BLaER1 (cell line): ENCODE results near the gene PROK2.

ENCODE experiments used
- H3K27ac ChIP-seq: shearing (Covaris generic); formaldehyde crosslinking; 2 replicates; pipeline ENCODE4 v1.8.1; 2022
- H3K27me3 ChIP-seq: shearing (Covaris generic); formaldehyde crosslinking; 2 replicates; pipeline ENCODE4 v1.8.1; 2022
- H3K36me3 ChIP-seq: shearing (Covaris generic); formaldehyde crosslinking; 2 replicates; pipeline ENCODE4 v1.8.1; 2022
- H3K4me1 ChIP-seq: shearing (Covaris generic); formaldehyde crosslinking; 2 replicates; pipeline ENCODE4 v1.8.1; 2022
- H3K4me2 ChIP-seq: shearing (Covaris generic); formaldehyde crosslinking; 2 replicates; pipeline ENCODE4 v1.8.1; 2022
- H3K4me3 ChIP-seq: shearing (Covaris generic); formaldehyde crosslinking; 2 replicates; pipeline ENCODE4 v1.8.1; 2022
- H3K9ac ChIP-seq: shearing (Covaris generic); formaldehyde crosslinking; 2 replicates; pipeline ENCODE4 v1.8.1; 2022
- H3K9me3 ChIP-seq: shearing (Covaris generic); formaldehyde crosslinking; 2 replicates; pipeline ENCODE4 v1.8.1; 2022
- H4K20me1 ChIP-seq: shearing (Covaris generic); formaldehyde crosslinking; 2 replicates; pipeline ENCODE4 v1.8.1; 2022
- Cebpa-rat ChIP-seq: shearing (Covaris generic); IDR thresholded peaks from 2 replicates; pipeline ENCODE4 v1.8.1; 2022

PROK2 gene

GRCh38 chr3:71809321-71810026 is 24.5 kb upstream of the PROK2 start:
- H3K9me3 ChIP-seq = no peaks in the 10 kb centered on the region
- H3K27me3 ChIP-seq = no peaks in the 10 kb centered on the region
- H4K20me1 ChIP-seq = no peaks in the 10 kb centered on the region
- no peak overlapping the region for H3K27ac ChIP-seq
- no peak for TF ChIP-seq Cebpa-rat
- no peaks in the 10 kb centered on the region for H3K36me3 ChIP-seq
- H3K9ac ChIP-seq = no peak overlapping the region
- H3K4me2 ChIP-seq = no peak overlapping the region
- H3K4me3 ChIP-seq = no peak overlapping the region
- peaks cover 6% of the 10 kb centered on the region for H3K4me1 ChIP-seq

GRCh38 chr3:71806736-71807135 is 21.8 kb upstream of the PROK2 start:
- Histone ChIP-seq H3K27ac (no peak overlapping the region), H3K4me2 (no peak overlapping the region), H3K36me3 (no peaks in the 10 kb centered on the region), H3K4me3 (no peak overlapping the region), H3K27me3 (no peaks in the 10 kb centered on the region), H3K9me3 (no peaks in the 10 kb centered on the region), H4K20me1 (no peaks in the 10 kb centered on the region), H3K9ac (no peak overlapping the region), H3K4me1 (peaks cover 22% of the 10 kb centered on the region)
- no peak for TF ChIP-seq Cebpa-rat

- Histone ChIP-seq H3K4me3 (no peak overlapping the region), H3K4me1 (peaks cover 26% of the 10 kb centered on the region), H4K20me1 (no peaks in the 10 kb centered on the region), H3K27ac (no peak overlapping the region), H3K36me3 (no peaks in the 10 kb centered on the region), H3K9me3 (no peaks in the 10 kb centered on the region), H3K4me2 (no peak overlapping the region), H3K27me3 (no peaks in the 10 kb centered on the region), H3K9ac (no peak overlapping the region)
- TF ChIP-seq Cebpa-rat = no peak
Observed at GRCh38 chr3:71805691-71806090, 20.7 kb upstream of the PROK2 start.

- no peaks in the 10 kb centered on the region for H3K36me3 ChIP-seq
- H3K27ac ChIP-seq = no peak overlapping the region
Observed at GRCh38 chr3:71805199-71805598, 20.3 kb upstream of the PROK2 start.

GRCh38 chr3:71803248-71803647 is 18.3 kb upstream of the PROK2 start:
- peak overlapping the region; percentile 14 for H3K4me2 ChIP-seq
- H3K4me3 ChIP-seq = no peak overlapping the region
- peaks cover 34% of the 10 kb centered on the region for H3K4me1 ChIP-seq
- TF ChIP-seq Cebpa-rat = no peak
- no peaks in the 10 kb centered on the region for H3K9me3 ChIP-seq
- no peak overlapping the region for H3K9ac ChIP-seq
- H3K27ac ChIP-seq = no peak overlapping the region
- H3K27me3 ChIP-seq = no peaks in the 10 kb centered on the region
- no peaks in the 10 kb centered on the region for H3K36me3 ChIP-seq
- no peaks in the 10 kb centered on the region for H4K20me1 ChIP-seq

More at GRCh38 chr3:71805199-71805598, 20.3 kb upstream of the PROK2 start:
- Histone ChIP-seq H3K27me3 (no peaks in the 10 kb centered on the region), H3K9ac (no peak overlapping the region), H3K4me2 (peak overlapping the region; percentile 24; the same call in 1 of the 2 replicates), H3K4me3 (no peak overlapping the region), H3K4me1 (peaks cover 26% of the 10 kb centered on the region), H3K9me3 (no peaks in the 10 kb centered on the region), H4K20me1 (no peaks in the 10 kb centered on the region)
- TF ChIP-seq Cebpa-rat = no peak

- peak overlapping the region; percentile 43 for H3K4me2 ChIP-seq
- no peak overlapping the region for H3K4me3 ChIP-seq
- H3K9me3 ChIP-seq = no peaks in the 10 kb centered on the region
- H3K27ac ChIP-seq = no peak overlapping the region
- H3K9ac ChIP-seq = no peak overlapping the region
- no peaks in the 10 kb centered on the region for H3K36me3 ChIP-seq
- H3K27me3 ChIP-seq = no peaks in the 10 kb centered on the region
- TF ChIP-seq Cebpa-rat = no peak
- H4K20me1 ChIP-seq = no peaks in the 10 kb centered on the region
- peaks cover 34% of the 10 kb centered on the region for H3K4me1 ChIP-seq
Observed at GRCh38 chr3:71801986-71802385, 17.0 kb upstream of the PROK2 start.

- H3K27ac ChIP-seq = no peak overlapping the region
- peaks cover 31% of the 10 kb centered on the region for H3K4me1 ChIP-seq
- no peak overlapping the region for H3K4me2 ChIP-seq
- H3K4me3 ChIP-seq = no peak overlapping the region
- H3K9ac ChIP-seq = no peak overlapping the region
- no peaks in the 10 kb centered on the region for H3K27me3 ChIP-seq
- no peaks in the 10 kb centered on the region for H4K20me1 ChIP-seq
- no peaks in the 10 kb centered on the region for H3K9me3 ChIP-seq
- TF ChIP-seq Cebpa-rat = no peak
- no peaks in the 10 kb centered on the region for H3K36me3 ChIP-seq
Observed at GRCh38 chr3:71800023-71800422, 15.1 kb upstream of the PROK2 start.

- H3K4me2 ChIP-seq = no peak overlapping the region
- no peak overlapping the region for H3K9ac ChIP-seq
- peaks cover 20% of the 10 kb centered on the region for H3K4me1 ChIP-seq
- H3K27me3 ChIP-seq = no peaks in the 10 kb centered on the region
- H3K36me3 ChIP-seq = no peaks in the 10 kb centered on the region
- H3K4me3 ChIP-seq = no peak overlapping the region
- TF ChIP-seq Cebpa-rat = no peak
- H3K9me3 ChIP-seq = no peaks in the 10 kb centered on the region
- no peak overlapping the region for H3K27ac ChIP-seq
- H4K20me1 ChIP-seq = no peaks in the 10 kb centered on the region
Observed at GRCh38 chr3:71797455-71797854, 12.5 kb upstream of the PROK2 start.

GRCh38 chr3:71796290-71796689 is 11.3 kb upstream of the PROK2 start:
- Histone ChIP-seq H3K27ac (no peak overlapping the region), H3K9me3 (no peaks in the 10 kb centered on the region), H3K4me1 (peaks cover 8% of the 10 kb centered on the region), H4K20me1 (no peaks in the 10 kb centered on the region), H3K9ac (no peak overlapping the region), H3K36me3 (no peaks in the 10 kb centered on the region), H3K4me3 (no peak overlapping the region), H3K27me3 (no peaks in the 10 kb centered on the region), H3K4me2 (no peak overlapping the region)
- TF ChIP-seq Cebpa-rat = no peak

- Histone ChIP-seq H3K9ac (no peak overlapping the region), H3K36me3 (no peaks in the 10 kb centered on the region), H3K9me3 (no peaks in the 10 kb centered on the region), H3K4me3 (no peak overlapping the region), H4K20me1 (no peaks in the 10 kb centered on the region), H3K27ac (no peak overlapping the region), H3K4me2 (no peak overlapping the region), H3K27me3 (peaks cover 14% of the 10 kb centered on the region), H3K4me1 (no peaks in the 10 kb centered on the region)
- no peak for TF ChIP-seq Cebpa-rat
Observed at GRCh38 chr3:71791634-71792033, 6.7 kb upstream of the PROK2 start.

GRCh38 chr3:71789922-71790321 is 5.0 kb upstream of the PROK2 start:
- TF ChIP-seq Cebpa-rat = no peak

More at GRCh38 chr3:71789922-71790321, 5.0 kb upstream of the PROK2 start:
- Histone ChIP-seq H4K20me1 (peaks cover 15% of the 10 kb centered on the region), H3K9me3 (no peaks in the 10 kb centered on the region), H3K36me3 (no peaks in the 10 kb centered on the region), H3K27ac (no peak overlapping the region), H3K4me3 (no peak overlapping the region), H3K4me1 (peaks cover 4% of the 10 kb centered on the region), H3K4me2 (no peak overlapping the region), H3K27me3 (peaks cover 31% of the 10 kb centered on the region), H3K9ac (no peak overlapping the region)
